PFSK-1 (cell line): Measurements from ENCODE around the gene TNFAIP8L1.

Experiments used
- POLR2AphosphoS5 ChIP-seq: IDR thresholded peaks from 2 replicates; pipeline ENCODE4 v1.6.1; 2012; ENCODE audit warnings: low read depth, mild to moderate bottlenecking, control low read depth, low read length, moderate library complexity
- TAF1 ChIP-seq: IDR thresholded peaks from 2 replicates; pipeline ENCODE4 v1.6.1; 2012; ENCODE audit warnings: low read length, control low read depth, borderline replicate concordance; ENCODE audit not compliant: insufficient read depth
- TF ChIP-seq, protein P1 (sequence below), 2 experiments: IDR thresholded peaks; 2 replicates each; pipeline versions ENCODE4 v1.6.1 to v1.8.0; 2011 to 2012; ENCODE audit warnings: low read depth in 2 of 2, low read length in 2 of 2, control low read depth in 1 of 2, inconsistent platforms in 1 of 2, mild to moderate bottlenecking in 1 of 2, moderate library complexity in 1 of 2; ENCODE audit not compliant: insufficient read depth in 1 of 2

DNA sequence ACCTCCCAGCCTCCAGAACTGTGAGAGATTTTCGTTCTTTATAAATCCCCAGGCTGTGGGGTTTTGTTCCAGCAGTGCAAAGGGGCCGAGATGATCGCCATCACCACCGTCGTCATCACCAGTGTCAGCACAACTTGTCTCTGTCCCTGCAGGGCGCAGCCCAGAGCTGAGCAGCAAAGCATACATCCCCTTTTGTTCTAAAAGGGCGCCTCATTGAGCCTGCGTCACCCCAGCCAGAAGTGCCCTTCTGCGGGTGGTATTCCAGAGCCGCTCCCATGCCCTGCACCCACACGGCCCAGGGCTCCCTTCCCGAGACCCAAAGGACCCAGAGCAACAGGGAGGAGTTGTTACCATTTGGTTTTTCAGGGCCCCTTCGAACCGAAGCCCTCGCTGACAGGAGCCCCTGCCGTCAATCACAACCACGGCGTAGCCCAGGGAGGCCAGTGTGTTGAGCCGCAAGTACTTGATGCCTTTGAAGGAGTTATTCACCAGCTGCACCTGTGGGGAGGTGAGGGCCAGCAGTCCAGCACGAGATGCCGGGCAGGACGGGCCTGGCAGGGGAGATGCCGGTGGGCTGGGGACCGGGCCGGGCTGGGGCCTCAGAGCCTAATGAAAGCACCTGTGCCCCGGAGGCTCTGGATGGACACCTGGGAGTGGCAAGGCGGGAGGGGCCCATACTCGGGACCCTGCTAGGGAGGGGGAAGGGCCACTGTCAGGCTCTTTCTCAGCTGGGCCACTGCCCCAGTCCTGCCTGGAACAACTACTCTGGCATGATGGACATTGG lies 45.2 kb downstream of the TNFAIP8L1 start:
- TF ChIP-seq POLR2AphosphoS5 (no peak), TAF1 (no peak)
- TF ChIP-seq, protein P1, sequence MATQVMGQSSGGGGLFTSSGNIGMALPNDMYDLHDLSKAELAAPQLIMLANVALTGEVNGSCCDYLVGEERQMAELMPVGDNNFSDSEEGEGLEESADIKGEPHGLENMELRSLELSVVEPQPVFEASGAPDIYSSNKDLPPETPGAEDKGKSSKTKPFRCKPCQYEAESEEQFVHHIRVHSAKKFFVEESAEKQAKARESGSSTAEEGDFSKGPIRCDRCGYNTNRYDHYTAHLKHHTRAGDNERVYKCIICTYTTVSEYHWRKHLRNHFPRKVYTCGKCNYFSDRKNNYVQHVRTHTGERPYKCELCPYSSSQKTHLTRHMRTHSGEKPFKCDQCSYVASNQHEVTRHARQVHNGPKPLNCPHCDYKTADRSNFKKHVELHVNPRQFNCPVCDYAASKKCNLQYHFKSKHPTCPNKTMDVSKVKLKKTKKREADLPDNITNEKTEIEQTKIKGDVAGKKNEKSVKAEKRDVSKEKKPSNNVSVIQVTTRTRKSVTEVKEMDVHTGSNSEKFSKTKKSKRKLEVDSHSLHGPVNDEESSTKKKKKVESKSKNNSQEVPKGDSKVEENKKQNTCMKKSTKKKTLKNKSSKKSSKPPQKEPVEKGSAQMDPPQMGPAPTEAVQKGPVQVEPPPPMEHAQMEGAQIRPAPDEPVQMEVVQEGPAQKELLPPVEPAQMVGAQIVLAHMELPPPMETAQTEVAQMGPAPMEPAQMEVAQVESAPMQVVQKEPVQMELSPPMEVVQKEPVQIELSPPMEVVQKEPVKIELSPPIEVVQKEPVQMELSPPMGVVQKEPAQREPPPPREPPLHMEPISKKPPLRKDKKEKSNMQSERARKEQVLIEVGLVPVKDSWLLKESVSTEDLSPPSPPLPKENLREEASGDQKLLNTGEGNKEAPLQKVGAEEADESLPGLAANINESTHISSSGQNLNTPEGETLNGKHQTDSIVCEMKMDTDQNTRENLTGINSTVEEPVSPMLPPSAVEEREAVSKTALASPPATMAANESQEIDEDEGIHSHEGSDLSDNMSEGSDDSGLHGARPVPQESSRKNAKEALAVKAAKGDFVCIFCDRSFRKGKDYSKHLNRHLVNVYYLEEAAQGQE (IDR thresholded peaks at IDR 0.05; ENCODE audit: insufficient read depth in 1 of 2, low read depth in 2 of 2, low read length in 2 of 2), result no peak
